GM10248 (cell line): ENCODE data around the gene C5orf58.

Source experiments
- CTCF ChIA-PET: fragments of 300-600 bp; sonication (Branson Sonifier 250); formaldehyde crosslinking; extraction: SDS; loops from one replicate; lab custom pipeline; 2021; ENCODE audit warnings: antibody characterized with exemption; lab: Yijun Ruan, JAX
- POLR2A ChIA-PET: fragments of 350-650 bp; sonication (Branson Sonifier 250); formaldehyde crosslinking; extraction: SDS; loops from one replicate; lab custom pipeline; 2020; ENCODE audit warnings: antibody characterized with exemption; lab: Yijun Ruan, JAX
- DNase-seq: peaks from one replicate; pipeline ENCODE4 v3.0.0; 2012; ENCODE audit errors: extremely low spot score
- TF ChIP-seq, protein P1 (sequence below): IDR thresholded peaks from 2 replicates; pipeline ENCODE4 v1.5.1; 2012; ENCODE audit warnings: mild to moderate bottlenecking, low read depth; ENCODE audit errors: extremely low read depth, missing control alignments, control extremely low read depth

C5orf58 gene

DNA sequence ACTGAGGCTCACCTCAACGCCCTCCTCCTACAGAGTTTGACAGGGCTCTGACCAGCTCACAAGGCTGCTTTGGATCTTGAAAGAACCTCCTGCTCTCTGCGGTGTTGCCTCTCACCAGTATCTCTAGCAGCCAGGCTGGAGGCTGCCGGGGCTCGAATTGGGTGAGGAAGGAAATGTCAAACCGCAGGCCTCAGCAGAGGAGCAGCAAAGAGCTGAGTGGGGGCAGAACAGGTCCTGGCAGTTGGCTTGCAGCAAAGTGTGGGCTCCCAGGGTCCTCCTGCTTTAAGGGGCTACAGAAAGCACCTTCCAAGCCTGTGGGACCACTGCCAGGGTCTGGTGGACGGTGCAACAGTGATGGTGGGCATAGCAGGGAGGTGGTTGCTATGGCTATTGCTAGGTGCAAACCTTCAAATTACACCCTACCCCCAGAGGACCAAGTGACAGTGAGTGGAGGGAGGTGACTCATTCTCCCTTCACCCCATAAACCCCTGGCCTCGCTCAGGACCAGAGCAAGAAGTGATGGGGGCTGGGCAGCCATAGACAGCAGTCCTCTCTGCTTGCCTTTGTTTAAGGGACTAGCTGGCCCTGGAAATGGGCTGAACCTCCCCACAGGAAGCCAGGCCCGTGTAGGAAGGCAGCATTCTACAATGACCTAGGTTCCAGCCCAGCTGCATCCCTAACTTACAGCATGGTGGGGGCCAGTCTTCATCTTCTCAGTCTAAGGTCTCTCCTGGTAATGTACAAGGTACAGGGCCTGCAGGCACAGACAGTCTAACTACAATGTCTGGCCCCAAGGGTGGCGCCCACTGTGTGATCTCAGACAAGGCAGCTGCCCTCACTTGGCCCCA, 46.0 kb downstream of the C5orf58 start:
- CTCF ChIA-PET = interaction anchor here (1.0 to 5.9 kb wide), 11 partner anchors 11 to 178 kb away, joined by 3 to 50 read pairs (median 4); no protein-coding TSS in a partner anchor
- DNase-seq = peak; percentile 82
- POLR2A ChIA-PET = interaction anchor here (0.5 kb wide), 1 partner anchor 9 kb away, joined by 4 read pairs; no protein-coding TSS in a partner anchor

DNA sequence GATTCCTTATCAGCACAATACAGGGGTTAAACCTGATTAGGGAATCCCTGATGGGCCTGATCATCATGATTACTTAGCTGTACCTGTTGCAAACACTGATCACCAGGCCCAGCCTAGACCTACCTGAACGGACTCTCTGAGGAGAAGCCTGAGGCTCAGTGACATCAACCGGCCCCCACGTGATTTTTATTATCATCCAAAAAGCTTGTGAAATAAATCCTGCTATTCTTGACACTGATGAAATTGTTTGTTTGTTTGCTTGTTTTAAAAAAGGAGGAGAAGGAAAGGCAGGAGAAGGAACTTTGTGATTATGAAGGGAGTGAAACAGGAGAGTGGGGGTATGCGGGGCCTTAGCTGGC, 46.7 kb downstream of the C5orf58 start:
- CTCF ChIA-PET = interaction anchor here (1.0 to 5.9 kb wide), 10 partner anchors 12 to 178 kb away, joined by 3 to 50 read pairs (median 4); no protein-coding TSS in a partner anchor
- TF ChIP-seq, protein P1, sequence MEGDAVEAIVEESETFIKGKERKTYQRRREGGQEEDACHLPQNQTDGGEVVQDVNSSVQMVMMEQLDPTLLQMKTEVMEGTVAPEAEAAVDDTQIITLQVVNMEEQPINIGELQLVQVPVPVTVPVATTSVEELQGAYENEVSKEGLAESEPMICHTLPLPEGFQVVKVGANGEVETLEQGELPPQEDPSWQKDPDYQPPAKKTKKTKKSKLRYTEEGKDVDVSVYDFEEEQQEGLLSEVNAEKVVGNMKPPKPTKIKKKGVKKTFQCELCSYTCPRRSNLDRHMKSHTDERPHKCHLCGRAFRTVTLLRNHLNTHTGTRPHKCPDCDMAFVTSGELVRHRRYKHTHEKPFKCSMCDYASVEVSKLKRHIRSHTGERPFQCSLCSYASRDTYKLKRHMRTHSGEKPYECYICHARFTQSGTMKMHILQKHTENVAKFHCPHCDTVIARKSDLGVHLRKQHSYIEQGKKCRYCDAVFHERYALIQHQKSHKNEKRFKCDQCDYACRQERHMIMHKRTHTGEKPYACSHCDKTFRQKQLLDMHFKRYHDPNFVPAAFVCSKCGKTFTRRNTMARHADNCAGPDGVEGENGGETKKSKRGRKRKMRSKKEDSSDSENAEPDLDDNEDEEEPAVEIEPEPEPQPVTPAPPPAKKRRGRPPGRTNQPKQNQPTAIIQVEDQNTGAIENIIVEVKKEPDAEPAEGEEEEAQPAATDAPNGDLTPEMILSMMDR = no peak
- no peak for DNase-seq
- POLR2A ChIA-PET = interaction anchor here (0.5 to 0.6 kb wide), 2 partner anchors 9 to 10 kb away, joined by 3 to 4 read pairs; no protein-coding TSS in a partner anchor

More for the DNA sequence above, 46.0 kb downstream of the C5orf58 start:
- TF ChIP-seq, protein P1 = no peak

DNA sequence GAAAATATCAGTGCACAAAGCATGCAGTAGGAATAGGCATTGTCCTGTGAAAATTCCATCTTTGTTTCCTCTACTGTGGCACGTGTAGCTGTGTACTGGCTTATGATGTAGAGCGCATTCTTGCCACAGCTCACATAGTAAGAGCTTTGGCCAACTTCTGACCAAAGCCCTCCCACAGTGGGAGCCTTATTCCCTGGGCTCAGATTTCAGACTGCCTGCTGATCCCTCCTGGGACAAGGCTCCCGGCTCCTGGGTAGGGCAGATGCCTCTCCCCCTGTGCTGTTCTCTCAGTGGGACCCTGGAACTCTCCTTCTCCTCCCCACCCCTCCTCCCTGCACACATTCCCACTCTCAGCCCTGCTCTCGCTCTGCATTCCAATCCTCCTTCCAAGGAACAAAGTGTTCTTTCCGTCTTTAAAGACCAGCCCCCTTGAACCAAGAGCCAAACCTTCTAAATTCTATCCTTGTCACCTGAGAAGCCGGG, 47.3 kb downstream of the C5orf58 start:
- TF ChIP-seq, protein P1 = no peak
- DNase-seq = no peak
- CTCF ChIA-PET = interaction anchor here (1.1 to 5.9 kb wide), 6 partner anchors 12 to 60 kb away, joined by 3 to 50 read pairs (median 6); no protein-coding TSS in a partner anchor
- POLR2A ChIA-PET = interaction anchor here (0.6 kb wide), 1 partner anchor 9 kb away, joined by 3 read pairs; no protein-coding TSS in a partner anchor

DNA sequence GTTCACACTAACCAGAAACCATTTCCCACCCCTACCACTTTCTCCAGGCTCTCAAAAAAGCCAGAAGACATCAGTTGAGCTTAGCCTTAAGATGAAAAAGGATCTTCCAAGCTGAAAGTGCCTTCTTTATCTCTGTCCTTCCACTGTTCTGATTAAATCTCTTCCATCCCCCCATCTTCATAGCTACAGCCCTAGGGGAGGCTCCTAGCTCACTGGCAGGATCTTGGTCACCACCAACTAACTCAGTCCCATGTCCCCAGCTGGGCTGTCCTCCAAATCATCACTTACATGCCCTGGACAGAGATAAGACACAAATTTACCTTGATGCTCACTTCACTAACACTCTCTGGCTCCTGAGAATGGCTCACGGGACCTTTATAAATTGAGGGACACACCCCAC, 50.5 kb downstream of the C5orf58 start:
- no peak for DNase-seq
- CTCF ChIA-PET = interaction anchor here (0.8 to 5.9 kb wide), 7 partner anchors 9 to 120 kb away, joined by 3 to 50 read pairs (median 9); partner anchors contain the start of gene LCP2
- POLR2A ChIA-PET = interaction anchor here (1.4 kb wide), 1 partner anchor 10 kb away, joined by 4 read pairs; no protein-coding TSS in a partner anchor
- TF ChIP-seq, protein P1 = no peak

DNA sequence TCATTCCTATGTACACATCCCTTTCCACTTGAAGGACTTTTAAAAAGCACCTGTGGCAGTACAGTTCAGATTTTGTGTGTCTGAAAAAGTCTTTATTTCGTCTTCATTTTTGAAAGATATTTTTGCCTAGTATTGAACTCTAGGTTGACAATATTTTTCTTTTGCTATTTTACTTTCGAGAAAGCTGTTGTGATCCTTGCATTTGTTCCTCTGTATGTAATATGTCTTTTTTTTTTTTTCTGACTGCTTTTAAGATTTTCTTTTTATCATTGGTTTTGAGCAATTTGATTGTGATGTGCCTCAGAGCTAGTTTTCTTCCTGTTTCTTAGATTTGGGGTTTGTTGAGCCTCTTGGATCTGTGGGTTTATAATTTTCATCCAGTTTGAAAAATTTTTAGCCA, 51.4 kb downstream of the C5orf58 start:
- TF ChIP-seq, protein P1 = no peak
- ChIA-PET POLR2A (no interaction called here), CTCF (interaction anchor here (2.6 to 2.7 kb wide), 2 partner anchors 11 to 55 kb away, joined by 13 to 15 read pairs; no protein-coding TSS in a partner anchor)
- no peak for DNase-seq

DNA sequence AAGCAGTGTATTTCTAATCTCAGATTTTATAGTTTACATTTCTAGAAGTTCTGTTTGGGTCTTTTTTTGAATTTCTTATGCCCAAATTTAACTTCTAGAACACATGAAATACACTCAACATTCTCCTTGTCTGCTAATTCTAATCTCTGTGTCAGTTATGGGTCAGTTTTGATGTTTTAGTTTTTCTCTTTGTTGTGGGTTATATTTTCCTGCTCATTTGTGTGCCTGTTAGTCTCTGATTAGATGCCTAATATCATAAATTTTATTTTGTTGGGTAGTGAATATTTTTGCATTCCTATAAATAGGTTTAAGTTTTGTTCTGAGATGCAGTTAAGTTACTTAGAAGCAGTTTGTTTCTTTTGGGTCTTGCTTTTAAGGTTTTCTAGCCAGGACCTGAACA, 52.4 kb downstream of the C5orf58 start:
- DNase-seq = no peak
- POLR2A ChIA-PET = no interaction called here
- TF ChIP-seq, protein P1 = no peak
- CTCF ChIA-PET = no interaction called here
